ENCODE measurements around the gene NCBP1.
"Not testable (repeated sequence)": the region's sequence is repeated elsewhere in the genome, so short reads cannot be mapped to it uniquely, and the experiment has no call there.

Gene NCBP1

GRCh38 chr9:97615439-97616072 lies 18.1 kb upstream of the NCBP1 start:
- peak; percentile 69 for DNase-seq (ENCODE audit: low read depth)
- H3K4me3 ChIP-seq (ENCODE audit: low read length): no peak overlapping the region
- peak; percentile 87 for TF ChIP-seq CTCF (IDR thresholded peaks at IDR 0.05; ENCODE audit: insufficient read depth, low read depth, low read length, missing control alignments)

GRCh38 chr9:97617939-97618416 lies 15.6 kb upstream of the NCBP1 start:
- no peak overlapping the region for H3K4me3 ChIP-seq (ENCODE audit: low read length)
- no peak for TF ChIP-seq CTCF (IDR thresholded peaks at IDR 0.05; ENCODE audit: insufficient read depth, low read depth, low read length, missing control alignments)

GRCh38 chr9:97620063-97620462 lies 13.6 kb upstream of the NCBP1 start:
- not testable (repeated sequence) for H3K4me3 ChIP-seq (ENCODE audit: low read length)

More at GRCh38 chr9:97617939-97618416, 15.6 kb upstream of the NCBP1 start:
- no peak for DNase-seq (ENCODE audit: low read depth)

GRCh38 chr9:97622483-97622882 lies 11.1 kb upstream of the NCBP1 start:
- not testable (repeated sequence) for H3K4me3 ChIP-seq (ENCODE audit: low read length); DNase-seq (ENCODE audit: low read depth)

More at GRCh38 chr9:97620063-97620462, 13.6 kb upstream of the NCBP1 start:
- DNase-seq (ENCODE audit: low read depth): not testable (repeated sequence)

- no peak for DNase-seq (ENCODE audit: low read depth)
- H3K4me3 ChIP-seq (ENCODE audit: low read length): no peak overlapping the region
- TF ChIP-seq CTCF (IDR thresholded peaks at IDR 0.05; ENCODE audit: insufficient read depth, low read depth, low read length, missing control alignments): no peak
These were observed 9.7 kb upstream of the NCBP1 start for GRCh38 chr9:97623946-97624345.

- H3K4me3 ChIP-seq (ENCODE audit: low read length): no peak overlapping the region
- no peak for DNase-seq (ENCODE audit: low read depth)
- no peak for TF ChIP-seq CTCF (IDR thresholded peaks at IDR 0.05; ENCODE audit: insufficient read depth, low read depth, low read length, missing control alignments)
These were observed 8.0 kb upstream of the NCBP1 start for GRCh38 chr9:97625620-97626019.

- no peak for DNase-seq (ENCODE audit: low read depth)
- no peak for TF ChIP-seq CTCF (IDR thresholded peaks at IDR 0.05; ENCODE audit: insufficient read depth, low read depth, low read length, missing control alignments)
- no peak overlapping the region for H3K4me3 ChIP-seq (ENCODE audit: low read length)
These were observed 6.0 kb upstream of the NCBP1 start for GRCh38 chr9:97627624-97628023.

GRCh38 chr9:97628668-97629067 lies 5.0 kb upstream of the NCBP1 start:
- DNase-seq (ENCODE audit: low read depth): no peak
- H3K4me3 ChIP-seq (ENCODE audit: low read length): no peak overlapping the region
- no peak for TF ChIP-seq CTCF (IDR thresholded peaks at IDR 0.05; ENCODE audit: insufficient read depth, low read depth, low read length, missing control alignments)

All from epithelial cell of esophagus (primary cell).